Endothelial cell (in vitro differentiated cells): ENCODE measurements around the gene ARPC2. TPM values are rescaled to one million over a fixed set of nuclear protein-coding genes. Genes with fewer than 3 reads are reported as not detected.
"Not testable (repeated sequence)": the region's sequence is repeated elsewhere in the genome, so short reads cannot be mapped to it uniquely, and the experiment has no call there.

Experiments used
- DNase-seq: peaks from one replicate; pipeline ENCODE4 v3.0.0; 2021; ENCODE audit warnings: low spot score
- H3K27ac Mint-ChIP-seq: one replicate; pipeline ENCODE4 v1.8.0; 2021; ENCODE audit warnings: mixed read lengths, inconsistent platforms; ENCODE audit not compliant: unreplicated experiment
- H3K27me3 Mint-ChIP-seq: one replicate; pipeline ENCODE4 v1.8.0; 2021; ENCODE audit warnings: mild to moderate bottlenecking, moderate library complexity, mixed read lengths, inconsistent platforms; ENCODE audit not compliant: unreplicated experiment
- H3K36me3 Mint-ChIP-seq: one replicate; pipeline ENCODE4 v1.8.0; 2021; ENCODE audit warnings: mild to moderate bottlenecking, low read depth, mixed read lengths, inconsistent platforms; ENCODE audit not compliant: unreplicated experiment
- H3K4me1 Mint-ChIP-seq: one replicate; pipeline ENCODE4 v1.8.0; 2021; ENCODE audit warnings: mild to moderate bottlenecking, mixed read lengths, inconsistent platforms; ENCODE audit not compliant: unreplicated experiment
- H3K4me3 Mint-ChIP-seq: one replicate; pipeline ENCODE4 v1.8.0; 2021; ENCODE audit warnings: mild to moderate bottlenecking, mixed read lengths, inconsistent platforms; ENCODE audit not compliant: unreplicated experiment
- H3K9me3 Mint-ChIP-seq: one replicate; pipeline ENCODE4 v1.8.0; 2021; ENCODE audit warnings: mixed read lengths, inconsistent platforms; ENCODE audit not compliant: unreplicated experiment
- total RNA-seq: library from RNA; stranded (reverse); fragmentation: NEBNext Ultra II Directional; extraction: Animal tissue kit (Norgen Biotek cat#: 25700); gene quantifications from one replicate; pipeline ENCODE4 v1.2.1, GENCODE V29; 2021; ENCODE audit not compliant: unreplicated experiment
- TF ChIP-seq, protein P1 (sequence below): fragments of 200-600 bp; sonication (generic); IDR thresholded peaks from one replicate; pipeline ENCODE4 v1.5.0; 2021; ENCODE audit warnings: antibody characterized with exemption; ENCODE audit not compliant: unreplicated experiment

The ARPC2 gene
- total RNA-seq, 1 donor from 2014 or later, result 468 TPM

DNA sequence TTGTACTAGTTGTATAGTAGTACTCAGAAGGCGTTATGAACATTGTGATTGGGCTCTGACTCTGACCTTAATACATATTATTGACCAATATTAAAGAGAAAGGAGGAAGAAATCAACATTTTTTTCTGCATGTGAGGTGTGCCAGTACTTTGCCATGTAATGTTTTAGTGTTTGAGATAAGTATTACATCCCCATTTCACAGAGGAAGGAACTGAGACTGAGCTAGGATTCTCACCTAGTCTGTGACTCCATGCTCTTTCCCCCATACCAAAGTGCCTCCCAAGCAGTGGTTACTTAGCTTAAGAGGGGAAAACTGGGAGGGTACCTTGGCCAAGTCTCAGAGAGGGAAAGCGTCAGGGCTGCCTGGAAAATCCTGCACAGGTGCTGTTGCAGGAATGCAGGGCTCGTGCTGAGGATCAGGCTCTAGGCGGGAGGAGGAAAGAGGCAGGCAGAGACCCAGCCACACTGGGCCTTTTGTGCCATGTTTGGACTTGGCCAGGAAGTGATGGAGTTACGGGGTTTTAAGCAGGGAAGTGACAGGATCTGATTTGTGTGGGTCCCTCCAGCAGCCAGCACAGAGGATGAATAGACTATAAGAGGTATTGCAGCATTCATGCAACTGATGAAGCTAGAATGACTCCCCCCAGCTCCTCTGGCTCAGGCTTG is 55.0 kb downstream of the ARPC2 start:
- no peak for DNase-seq
- TF ChIP-seq, protein P1, sequence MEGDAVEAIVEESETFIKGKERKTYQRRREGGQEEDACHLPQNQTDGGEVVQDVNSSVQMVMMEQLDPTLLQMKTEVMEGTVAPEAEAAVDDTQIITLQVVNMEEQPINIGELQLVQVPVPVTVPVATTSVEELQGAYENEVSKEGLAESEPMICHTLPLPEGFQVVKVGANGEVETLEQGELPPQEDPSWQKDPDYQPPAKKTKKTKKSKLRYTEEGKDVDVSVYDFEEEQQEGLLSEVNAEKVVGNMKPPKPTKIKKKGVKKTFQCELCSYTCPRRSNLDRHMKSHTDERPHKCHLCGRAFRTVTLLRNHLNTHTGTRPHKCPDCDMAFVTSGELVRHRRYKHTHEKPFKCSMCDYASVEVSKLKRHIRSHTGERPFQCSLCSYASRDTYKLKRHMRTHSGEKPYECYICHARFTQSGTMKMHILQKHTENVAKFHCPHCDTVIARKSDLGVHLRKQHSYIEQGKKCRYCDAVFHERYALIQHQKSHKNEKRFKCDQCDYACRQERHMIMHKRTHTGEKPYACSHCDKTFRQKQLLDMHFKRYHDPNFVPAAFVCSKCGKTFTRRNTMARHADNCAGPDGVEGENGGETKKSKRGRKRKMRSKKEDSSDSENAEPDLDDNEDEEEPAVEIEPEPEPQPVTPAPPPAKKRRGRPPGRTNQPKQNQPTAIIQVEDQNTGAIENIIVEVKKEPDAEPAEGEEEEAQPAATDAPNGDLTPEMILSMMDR, result no peak
- peaks cover 27% of the 10 kb centered on the region for H3K4me1 Mint-ChIP-seq
- H3K9me3 Mint-ChIP-seq, result no peaks in the 10 kb centered on the region
- peaks cover 41% of the 10 kb centered on the region for H3K36me3 Mint-ChIP-seq
- H3K27me3 Mint-ChIP-seq, result peaks cover 17% of the 10 kb centered on the region
- H3K27ac Mint-ChIP-seq, result no peak overlapping the region
- H3K4me3 Mint-ChIP-seq, result peak overlapping the region; percentile 90

DNA sequence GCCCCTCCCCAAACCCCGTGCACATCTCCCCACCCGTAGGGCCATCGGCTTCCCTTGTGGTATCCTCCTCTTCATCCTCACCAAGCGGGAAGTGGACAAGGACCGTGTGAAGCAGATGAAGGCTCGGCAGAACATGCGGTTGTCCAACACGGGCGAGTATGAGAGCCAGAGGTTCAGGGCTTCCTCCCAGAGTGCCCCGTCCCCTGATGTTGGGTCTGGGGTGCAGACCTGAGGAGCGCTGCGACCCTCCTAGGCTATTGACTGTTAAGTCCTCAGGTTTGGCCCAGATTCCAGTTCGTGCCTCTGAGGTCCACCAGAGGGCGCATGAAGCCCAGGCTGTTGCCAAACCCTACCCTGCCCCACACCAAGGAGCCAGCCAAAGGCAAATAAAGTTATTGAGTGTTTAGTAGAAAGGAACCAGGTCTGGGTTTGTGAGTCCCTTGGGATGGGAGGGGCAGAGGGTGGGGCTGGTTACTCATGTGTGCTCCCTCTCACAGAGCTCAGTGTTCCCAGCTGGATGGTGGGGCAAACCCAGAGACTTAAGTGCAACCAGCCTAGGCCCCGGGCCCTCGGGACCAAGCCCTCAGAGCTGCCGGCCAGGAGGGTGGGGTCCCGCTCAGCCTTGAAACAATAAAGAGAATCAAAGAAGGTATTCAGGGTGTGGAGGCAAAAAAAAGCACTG is 55.7 kb downstream of the ARPC2 start:
- H3K36me3 Mint-ChIP-seq, result peaks cover 41% of the 10 kb centered on the region
- H3K4me1 Mint-ChIP-seq, result peaks cover 27% of the 10 kb centered on the region
- H3K4me3 Mint-ChIP-seq, result no peak overlapping the region
- TF ChIP-seq, protein P1, result peak; percentile 76
- H3K27me3 Mint-ChIP-seq, result peaks cover 21% of the 10 kb centered on the region
- no peak overlapping the region for H3K27ac Mint-ChIP-seq
- no peaks in the 10 kb centered on the region for H3K9me3 Mint-ChIP-seq
- DNase-seq, result peak; percentile 77

DNA sequence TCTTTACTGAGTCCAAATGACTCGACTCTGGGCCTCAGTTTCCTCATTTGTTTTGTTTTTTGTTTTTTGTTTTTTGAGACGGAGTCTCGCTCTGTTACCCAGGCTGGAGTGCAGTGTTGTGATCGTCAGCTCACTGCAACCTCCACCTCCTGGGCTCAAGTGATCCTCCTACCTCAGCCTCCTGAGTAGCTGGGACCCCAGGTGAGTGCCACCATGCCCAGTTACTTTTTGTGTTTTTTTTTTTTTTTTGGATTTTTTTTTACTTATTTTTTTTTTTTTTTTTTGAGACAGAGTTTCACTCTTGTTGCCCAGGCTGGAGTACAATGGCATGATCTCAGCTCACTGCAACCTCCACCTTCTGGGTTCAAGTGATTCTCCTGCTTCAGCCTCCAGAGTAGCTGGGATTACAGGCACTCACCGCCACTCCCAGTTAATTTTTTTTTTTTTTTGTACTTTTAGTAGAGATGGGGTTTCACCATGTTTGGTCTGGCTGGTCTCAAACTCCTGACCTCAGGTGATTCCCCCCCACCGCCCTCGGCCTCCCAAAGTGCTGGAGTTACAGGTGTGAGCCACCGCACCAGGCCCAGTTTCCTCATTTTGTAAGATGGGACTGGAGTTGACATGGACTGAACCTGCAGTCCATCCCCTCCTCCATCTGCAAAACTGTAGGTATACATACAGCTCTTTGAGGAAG is 56.4 kb downstream of the ARPC2 start:
- H3K4me1 Mint-ChIP-seq, result peaks cover 27% of the 10 kb centered on the region
- peaks cover 21% of the 10 kb centered on the region for H3K27me3 Mint-ChIP-seq
- not testable (repeated sequence) for H3K4me3 Mint-ChIP-seq, H3K27ac Mint-ChIP-seq, H3K9me3 Mint-ChIP-seq, DNase-seq
- H3K36me3 Mint-ChIP-seq, result peaks cover 45% of the 10 kb centered on the region

DNA sequence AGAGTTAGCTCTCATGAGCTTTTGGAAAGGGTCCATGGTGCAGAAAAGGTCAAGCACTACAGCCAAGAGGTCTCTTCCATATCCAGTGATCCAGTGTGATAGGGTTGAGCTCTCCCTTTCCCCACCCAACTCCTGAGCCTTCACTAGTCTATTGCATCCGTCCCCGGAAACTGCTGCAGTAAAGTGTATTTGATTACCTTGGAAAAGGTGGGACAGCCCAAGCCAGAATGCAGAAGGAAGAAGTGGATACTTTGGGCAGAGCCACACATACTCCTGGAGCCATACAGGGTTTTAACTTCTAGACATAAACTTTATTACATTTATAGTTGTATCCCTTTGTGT is 56.9 kb downstream of the ARPC2 start:
- no peaks in the 10 kb centered on the region for H3K9me3 Mint-ChIP-seq
- H3K36me3 Mint-ChIP-seq, result peaks cover 47% of the 10 kb centered on the region
- no peak for DNase-seq
- H3K4me1 Mint-ChIP-seq, result peaks cover 27% of the 10 kb centered on the region
- no peak overlapping the region for H3K27ac Mint-ChIP-seq
- peaks cover 21% of the 10 kb centered on the region for H3K27me3 Mint-ChIP-seq
- TF ChIP-seq, protein P1, result no peak
- H3K4me3 Mint-ChIP-seq, result peak overlapping the region; percentile 59

DNA sequence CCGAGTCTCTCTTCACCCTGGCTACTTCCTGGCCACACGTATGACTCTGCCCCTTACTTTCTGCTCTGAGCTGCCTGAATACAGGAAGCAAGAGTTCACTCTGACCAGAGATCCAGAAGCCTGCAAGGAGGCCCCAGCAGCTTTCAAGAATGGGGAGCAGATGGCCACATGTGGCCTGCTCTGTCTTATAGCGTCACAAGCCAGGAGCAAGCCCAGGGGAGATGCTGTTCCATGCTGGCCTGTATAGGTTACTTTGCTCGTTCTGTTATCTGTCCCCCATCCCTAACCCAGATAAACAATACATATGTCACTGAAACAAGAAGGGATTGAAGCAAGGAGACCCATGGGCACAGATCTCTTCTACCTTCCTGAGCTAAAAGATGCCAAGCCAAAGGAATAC is 57.6 kb downstream of the ARPC2 start:
- Mint-ChIP-seq H3K4me3 (no peak overlapping the region), H3K4me1 (peaks cover 21% of the 10 kb centered on the region), H3K36me3 (peaks cover 48% of the 10 kb centered on the region), H3K27ac (no peak overlapping the region), H3K27me3 (peaks cover 21% of the 10 kb centered on the region), H3K9me3 (no peaks in the 10 kb centered on the region)
- TF ChIP-seq, protein P1, result no peak
- no peak for DNase-seq
